Activated T-helper 2 cell treated with anti-CD3 and anti-CD28 coated beads, Interferon-gamma antibody, Interleukin-2, Interleukin-4, amounts not matched to agents 10 μg/mL and 5 μg/mL and 100 μg/mL, durations not matched to agents 14 hours and 24 hours and 36 hours (primary cell): ENCODE data around the gene ENTPD8. TPM values are rescaled to one million over a fixed set of nuclear protein-coding genes. Genes with fewer than 3 reads are reported as not detected.

Source experiments
- DNase-seq: peaks from one replicate; pipeline ENCODE4 v3.0.0; 2021; ENCODE audit warnings: low spot score
- H3K27ac Mint-ChIP-seq: one replicate; pipeline ENCODE4 v1.8.0; 2021; ENCODE audit warnings: mixed read lengths
- H3K27me3 Mint-ChIP-seq: one replicate; pipeline ENCODE4 v1.8.0; 2021; ENCODE audit warnings: low read depth, mixed read lengths
- H3K36me3 Mint-ChIP-seq: one replicate; pipeline ENCODE4 v1.8.0; 2021; ENCODE audit warnings: low read depth, mixed read lengths
- H3K4me1 Mint-ChIP-seq: one replicate; pipeline ENCODE4 v1.8.0; 2021; ENCODE audit warnings: low read depth, mixed read lengths
- H3K4me3 Mint-ChIP-seq: one replicate; pipeline ENCODE4 v1.8.0; 2021; ENCODE audit warnings: low read depth, mild to moderate bottlenecking, moderate library complexity, mixed read lengths
- H3K9me3 Mint-ChIP-seq: one replicate; pipeline ENCODE4 v1.8.0; 2021; ENCODE audit warnings: mixed read lengths
- intact Hi-C: fragments of 100-400 bp; cut with micrococcal nuclease; formaldehyde crosslinking; loops from one replicate; pipeline ENCODE4 v1.15.1; 2023
- total RNA-seq: library from RNA; stranded (reverse); gene quantifications from 2 replicates; pipeline ENCODE4 v1.2.3, GENCODE V29; 2022

ENTPD8 gene
- total RNA-seq, 1 donor from 2014 or later, result not detected

GRCh38 chr9:137433916-137434431, 7.2 kb downstream of the ENTPD8 start:
- H3K4me1 Mint-ChIP-seq, result no peaks in the 10 kb centered on the region
- intact Hi-C loops, result no loop called here
- H3K27ac Mint-ChIP-seq, result no peak overlapping the region
- no peaks in the 10 kb centered on the region for H3K27me3 Mint-ChIP-seq
- no peaks in the 10 kb centered on the region for H3K9me3 Mint-ChIP-seq
- no peaks in the 10 kb centered on the region for H3K36me3 Mint-ChIP-seq
- no peak for DNase-seq
- no peak overlapping the region for H3K4me3 Mint-ChIP-seq

- intact Hi-C loops, result no loop called here
- no peak for DNase-seq
- H3K36me3 Mint-ChIP-seq, result no peaks in the 10 kb centered on the region
- no peaks in the 10 kb centered on the region for H3K4me1 Mint-ChIP-seq
- no peaks in the 10 kb centered on the region for H3K27me3 Mint-ChIP-seq
- no peak overlapping the region for H3K4me3 Mint-ChIP-seq
- no peaks in the 10 kb centered on the region for H3K9me3 Mint-ChIP-seq
- H3K27ac Mint-ChIP-seq, result no peak overlapping the region
Measured at GRCh38 chr9:137433349-137433915, 7.7 kb downstream of the ENTPD8 start.

- intact Hi-C loops, result no loop called here
- H3K36me3 Mint-ChIP-seq, result no peaks in the 10 kb centered on the region
- no peaks in the 10 kb centered on the region for H3K9me3 Mint-ChIP-seq
- no peak overlapping the region for H3K4me3 Mint-ChIP-seq
- H3K4me1 Mint-ChIP-seq, result no peaks in the 10 kb centered on the region
- DNase-seq, result no peak
- H3K27ac Mint-ChIP-seq, result no peak overlapping the region
- no peaks in the 10 kb centered on the region for H3K27me3 Mint-ChIP-seq
Measured at GRCh38 chr9:137432687-137433348, 8.3 kb downstream of the ENTPD8 start.

- no peaks in the 10 kb centered on the region for H3K27me3 Mint-ChIP-seq
- H3K4me1 Mint-ChIP-seq, result no peaks in the 10 kb centered on the region
- DNase-seq, result no peak
- H3K36me3 Mint-ChIP-seq, result no peaks in the 10 kb centered on the region
- no peak overlapping the region for H3K4me3 Mint-ChIP-seq
- intact Hi-C loops, result no loop called here
- H3K27ac Mint-ChIP-seq, result no peak overlapping the region
- no peaks in the 10 kb centered on the region for H3K9me3 Mint-ChIP-seq
Measured at GRCh38 chr9:137431416-137431931, 9.7 kb downstream of the ENTPD8 start.

GRCh38 chr9:137430723-137431415, 10.3 kb downstream of the ENTPD8 start:
- Mint-ChIP-seq H3K36me3 (no peaks in the 10 kb centered on the region), H3K4me1 (no peaks in the 10 kb centered on the region), H3K27me3 (no peaks in the 10 kb centered on the region), H3K9me3 (no peaks in the 10 kb centered on the region), H3K27ac (no peak overlapping the region), H3K4me3 (no peak overlapping the region)
- no peak for DNase-seq
- intact Hi-C loops, result no loop called here

GRCh38 chr9:137429974-137430722, 11.0 kb downstream of the ENTPD8 start:
- Mint-ChIP-seq H3K4me1 (no peaks in the 10 kb centered on the region), H3K36me3 (no peaks in the 10 kb centered on the region), H3K27ac (no peak overlapping the region), H3K27me3 (no peaks in the 10 kb centered on the region), H3K4me3 (no peak overlapping the region), H3K9me3 (no peaks in the 10 kb centered on the region)
- intact Hi-C loops, result loop anchor here (10.0 kb wide), 1 partner anchor 105 kb away; no protein-coding TSS in a partner anchor
- no peak for DNase-seq

- no peak overlapping the region for H3K27ac Mint-ChIP-seq
- intact Hi-C loops, result loop anchor here (10.0 kb wide), 1 partner anchor 105 kb away; no protein-coding TSS in a partner anchor
Measured at GRCh38 chr9:137429546-137429890, 11.6 kb downstream of the ENTPD8 start.

GRCh38 chr9:137428841-137429545, 12.2 kb downstream of the ENTPD8 start:
- Mint-ChIP-seq H3K27me3 (peaks cover 4% of the 10 kb centered on the region), H3K36me3 (no peaks in the 10 kb centered on the region), H3K4me3 (no peak overlapping the region), H3K9me3 (no peaks in the 10 kb centered on the region), H3K4me1 (no peaks in the 10 kb centered on the region), H3K27ac (no peak overlapping the region)
- DNase-seq, result no peak
- intact Hi-C loops, result loop anchor here (10.0 kb wide), 1 partner anchor 106 kb away; no protein-coding TSS in a partner anchor

More at GRCh38 chr9:137429546-137429890, 11.6 kb downstream of the ENTPD8 start:
- Mint-ChIP-seq H3K27me3 (peaks cover 1% of the 10 kb centered on the region), H3K4me3 (no peak overlapping the region), H3K36me3 (no peaks in the 10 kb centered on the region), H3K9me3 (no peaks in the 10 kb centered on the region), H3K4me1 (no peaks in the 10 kb centered on the region)
- DNase-seq, result no peak

GRCh38 chr9:137428311-137428630, 12.9 kb downstream of the ENTPD8 start:
- Mint-ChIP-seq H3K9me3 (no peaks in the 10 kb centered on the region), H3K27ac (no peak overlapping the region), H3K4me3 (no peak overlapping the region), H3K27me3 (peaks cover 4% of the 10 kb centered on the region), H3K36me3 (no peaks in the 10 kb centered on the region), H3K4me1 (no peaks in the 10 kb centered on the region)
- intact Hi-C loops, result loop anchor here (10.0 kb wide), 1 partner anchor 107 kb away; no protein-coding TSS in a partner anchor
- DNase-seq, result no peak

- DNase-seq, result no peak
- Mint-ChIP-seq H3K4me1 (no peaks in the 10 kb centered on the region), H3K9me3 (no peaks in the 10 kb centered on the region), H3K36me3 (no peaks in the 10 kb centered on the region), H3K27ac (no peak overlapping the region), H3K27me3 (peaks cover 4% of the 10 kb centered on the region), H3K4me3 (no peak overlapping the region)
- intact Hi-C loops, result loop anchor here (10.0 kb wide), 1 partner anchor 107 kb away; no protein-coding TSS in a partner anchor
Measured at GRCh38 chr9:137427454-137428310, 13.5 kb downstream of the ENTPD8 start.

- no peak overlapping the region for H3K27ac Mint-ChIP-seq
- no peaks in the 10 kb centered on the region for H3K9me3 Mint-ChIP-seq
- no peaks in the 10 kb centered on the region for H3K36me3 Mint-ChIP-seq
- no peak overlapping the region for H3K4me3 Mint-ChIP-seq
- DNase-seq, result no peak
- peaks cover 4% of the 10 kb centered on the region for H3K27me3 Mint-ChIP-seq
- peaks cover 10% of the 10 kb centered on the region for H3K4me1 Mint-ChIP-seq
- intact Hi-C loops, result loop anchor here (10.0 kb wide), 1 partner anchor 109 kb away; no protein-coding TSS in a partner anchor
Measured at GRCh38 chr9:137426018-137426681, 15.0 kb downstream of the ENTPD8 start.
